Suprapubic skin (tissue), 4 donors: ENCODE results near the gene DIABLO.

Source experiments
- CTCF ChIP-seq, 2 donors: fragments of 200-600 bp in 1 of 2; fragments of 450-650 bp in 1 of 2; sonication (generic) in 1 of 2; IDR thresholded peaks; one replicate each; pipeline ENCODE4 v1.5.1; 2016 to 2019; ENCODE audit warnings: antibody characterized with exemption in 2 of 2, mild to moderate bottlenecking in 1 of 2, moderate library complexity in 1 of 2
- POLR2A ChIP-seq, 2 donors: fragments of 450-650 bp; IDR thresholded peaks; one replicate each; pipeline ENCODE4 v1.6.1; 2017; ENCODE audit warnings: antibody characterized with exemption in 2 of 2, mild to moderate bottlenecking in 2 of 2, moderate library complexity in 2 of 2
- POLR2AphosphoS5 ChIP-seq, 3 donors: sonication (generic); formaldehyde crosslinking; IDR thresholded peaks; one replicate each; pipeline ENCODE4 v1.6.1; 2017; ENCODE audit warnings: antibody characterized with exemption in 3 of 3

DNA sequence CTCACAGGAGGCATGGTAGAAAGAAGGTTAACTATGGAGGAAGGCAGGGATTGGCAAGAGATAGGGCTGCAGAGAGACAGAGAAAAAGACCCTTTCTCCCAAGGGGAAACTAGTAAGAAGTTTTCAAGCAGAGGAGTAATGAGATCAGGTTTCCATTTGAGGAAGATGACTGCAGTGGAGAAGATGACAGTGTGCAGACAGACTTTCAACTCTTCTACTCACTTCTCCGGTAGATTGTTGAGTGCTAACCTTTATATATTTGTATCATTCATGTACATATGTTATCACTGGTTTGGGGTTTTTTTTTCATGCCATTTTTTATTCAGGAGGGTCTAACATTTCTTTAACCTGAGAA, 28.3 kb downstream of the DIABLO start:
- TF ChIP-seq CTCF (IDR thresholded peaks at IDR 0.05) = no peak
- no peak for TF ChIP-seq POLR2A (IDR thresholded peaks at IDR 0.05)
- TF ChIP-seq POLR2AphosphoS5 (IDR thresholded peaks at IDR 0.05) = no peak
